ENCODE measurements around the gene SIGLEC9.
"Not testable (repeated sequence)": the region's sequence is repeated elsewhere in the genome, so short reads cannot be mapped to it uniquely, and the experiment has no call there.

SIGLEC9 gene

GRCh38 chr19:51141181-51141580 lies 16.5 kb downstream of the SIGLEC9 start:
- Histone ChIP-seq H3K14ac (ENCODE audit: low read length) (no peak overlapping the region), H3K4me3 (ENCODE audit: low read depth, low read length) (no peak overlapping the region), H3K27me3 (ENCODE audit: insufficient read depth, low read length) (no peaks in the 10 kb centered on the region), H3K36me3 (ENCODE audit: control insufficient read depth in 1 of 2, insufficient read depth in 2 of 2, low read length in 2 of 2) (no peaks in the 10 kb centered on the region), H3K18ac (ENCODE audit: low read length) (no peak overlapping the region), H3K79me1 (ENCODE audit: low read length) (no peaks in the 10 kb centered on the region), H2BK5ac (ENCODE audit: low read depth, low read length, poor library complexity) (no peak overlapping the region), H2AFZ (ENCODE audit: insufficient read depth, low read length, poor library complexity) (no peak overlapping the region), H3K23ac (ENCODE audit: low read length) (no peak overlapping the region), H2BK120ac (ENCODE audit: insufficient read depth, low read length, poor library complexity) (no peak overlapping the region), H4K8ac (ENCODE audit: low read depth, low read length) (no peak overlapping the region), H2BK12ac (ENCODE audit: low read length) (no peak overlapping the region), H4K12ac (ENCODE audit: low read depth, low read length) (no peak overlapping the region), H3K4ac (ENCODE audit: low read depth, low read length) (no peak overlapping the region), H4K91ac (ENCODE audit: low read depth, low read length) (no peak overlapping the region), H3K79me2 (ENCODE audit: control insufficient read depth, insufficient read depth, low read length, poor library complexity) (no peaks in the 10 kb centered on the region), H3K9me3 (ENCODE audit: insufficient read depth, low read depth, low read length) (peaks cover 4% of the 10 kb centered on the region), H2AK5ac (ENCODE audit: low read length) (no peak overlapping the region), H3K4me1 (ENCODE audit: control insufficient read depth in 1 of 2, insufficient read depth in 2 of 2, low read length in 2 of 2) (peaks cover 0 to 2% of the 10 kb centered on the region in 2 experiments), H3K4me2 (ENCODE audit: low read length) (no peak overlapping the region), H3K27ac (ENCODE audit: low read depth, low read length) (no peak overlapping the region), H3K9ac (ENCODE audit: low read length) (no peak overlapping the region)
- no CpG with 5 or more reads among the region's 6 CpGs for WGBS (ENCODE audit: extremely low coverage, insufficient coverage, insufficient read length)
- DNase-seq = no peak

DNA sequence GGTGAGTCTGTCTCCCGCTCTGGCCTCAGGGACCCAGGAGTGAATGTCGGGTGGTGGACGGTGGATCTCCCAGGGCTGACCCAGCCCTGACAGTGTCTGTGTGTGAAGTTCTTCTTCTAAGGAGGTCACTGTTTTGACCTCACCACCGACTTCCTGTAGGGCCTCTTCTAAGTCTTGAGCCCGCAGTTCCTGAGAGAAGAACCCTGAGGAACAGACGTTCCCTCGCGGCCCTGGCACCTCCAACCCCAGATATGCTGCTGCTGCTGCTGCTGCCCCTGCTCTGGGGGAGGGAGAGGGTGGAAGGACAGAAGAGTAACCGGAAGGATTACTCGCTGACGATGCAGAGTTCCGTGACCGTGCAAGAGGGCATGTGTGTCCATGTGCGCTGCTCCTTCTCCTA lies 17.4 kb downstream of the SIGLEC9 start, which contains the start of gene SIGLEC7:
TSS of gene SIGLEC7 (plus strand) at position 183 of the 400 bp plus-strand sequence. CDS start at position 252, 69 bp downstream.
- Histone ChIP-seq H3K27me3 (ENCODE audit: insufficient read depth, low read length) (no peaks in the 10 kb centered on the region), H4K12ac (ENCODE audit: low read depth, low read length) (no peak within 1 kb of the TSS), H3K18ac (ENCODE audit: low read length) (no peak within 1 kb of the TSS), H3K79me2 (ENCODE audit: control insufficient read depth, insufficient read depth, low read length, poor library complexity) (no peaks in the 10 kb centered on the region), H3K79me1 (ENCODE audit: low read length) (no peaks in the 10 kb centered on the region), H4K8ac (ENCODE audit: low read depth, low read length) (no peak within 1 kb of the TSS), H2BK5ac (ENCODE audit: low read depth, low read length, poor library complexity) (no peak within 1 kb of the TSS), H4K91ac (ENCODE audit: low read depth, low read length) (no peak within 1 kb of the TSS), H2AFZ (ENCODE audit: insufficient read depth, low read length, poor library complexity) (no peak within 1 kb of the TSS), H3K9ac (ENCODE audit: low read length) (no peak within 1 kb of the TSS), H3K4me3 (ENCODE audit: low read depth, low read length) (no peak within 1 kb of the TSS), H3K36me3 (ENCODE audit: control insufficient read depth in 1 of 2, insufficient read depth in 2 of 2, low read length in 2 of 2) (no peaks in the 10 kb centered on the region), H3K14ac (ENCODE audit: low read length) (no peak within 1 kb of the TSS), H2BK12ac (ENCODE audit: low read length) (no peak within 1 kb of the TSS), H2AK5ac (ENCODE audit: low read length) (no peak within 1 kb of the TSS), H2BK120ac (ENCODE audit: insufficient read depth, low read length, poor library complexity) (no peak within 1 kb of the TSS), H3K27ac (ENCODE audit: low read depth, low read length) (no peak within 1 kb of the TSS), H3K4ac (ENCODE audit: low read depth, low read length) (no peak within 1 kb of the TSS), H3K4me2 (ENCODE audit: low read length) (no peak within 1 kb of the TSS), H3K9me3 (ENCODE audit: insufficient read depth, low read depth, low read length) (peaks cover 4% of the 10 kb centered on the region), H3K4me1 (ENCODE audit: control insufficient read depth in 1 of 2, insufficient read depth in 2 of 2, low read length in 2 of 2) (peaks cover 0 to 2% of the 10 kb centered on the region in 2 experiments), H3K23ac (ENCODE audit: low read length) (no peak within 1 kb of the TSS)
- DNase-seq = no peak
- no CpG with 5 or more reads among the region's 14 CpGs for whole genome bisulfite sequencing (ENCODE audit: extremely low coverage, insufficient coverage, insufficient read length)

DNA sequence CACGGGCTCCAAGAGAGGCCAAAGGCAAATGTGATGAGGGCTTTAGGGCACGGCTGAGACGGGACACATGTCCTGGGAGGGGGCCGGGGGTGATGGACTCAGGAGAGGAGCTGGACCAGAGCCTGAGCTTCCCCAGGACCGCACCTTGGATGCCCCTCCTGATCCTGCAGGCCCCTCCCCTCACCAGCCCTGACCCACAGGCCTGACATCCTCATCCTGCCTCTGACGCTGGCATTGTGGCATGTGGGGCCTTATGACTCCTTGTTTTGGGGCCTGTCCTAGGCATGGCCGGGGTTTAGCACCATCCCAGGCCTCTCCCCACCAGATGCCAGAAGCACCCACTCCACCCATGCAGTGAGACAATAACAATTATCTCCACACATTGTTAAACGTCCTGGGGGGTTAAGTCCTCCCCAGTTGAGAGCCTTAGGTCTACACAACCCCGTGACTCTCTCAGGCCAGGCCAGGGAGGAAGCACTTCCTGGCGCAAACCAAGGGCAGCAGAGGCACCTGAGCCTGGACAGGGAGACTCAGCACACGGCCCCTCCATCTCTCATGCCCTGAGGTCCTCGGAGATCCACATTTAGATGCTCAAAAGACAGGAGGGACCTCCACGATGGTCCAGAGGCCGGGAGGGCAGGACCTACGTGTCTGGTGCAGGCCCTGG lies 18.2 kb downstream of the SIGLEC9 start:
- no CpG with 5 or more reads among the region's 15 CpGs for WGBS (ENCODE audit: extremely low coverage, insufficient coverage, insufficient read length)
- H3K4ac ChIP-seq (ENCODE audit: low read depth, low read length); H3K14ac ChIP-seq (ENCODE audit: low read length); H3K27me3 ChIP-seq (ENCODE audit: insufficient read depth, low read length); H3K9ac ChIP-seq (ENCODE audit: low read length); H3K18ac ChIP-seq (ENCODE audit: low read length); H2AFZ ChIP-seq (ENCODE audit: insufficient read depth, low read length, poor library complexity); H2BK120ac ChIP-seq (ENCODE audit: insufficient read depth, low read length, poor library complexity); H3K4me3 ChIP-seq (ENCODE audit: low read depth, low read length); H3K36me3 ChIP-seq (ENCODE audit: control insufficient read depth in 1 of 2, insufficient read depth in 2 of 2, low read length in 2 of 2); H4K8ac ChIP-seq (ENCODE audit: low read depth, low read length); H3K4me2 ChIP-seq (ENCODE audit: low read length); H3K79me1 ChIP-seq (ENCODE audit: low read length); H3K79me2 ChIP-seq (ENCODE audit: control insufficient read depth, insufficient read depth, low read length, poor library complexity); H2BK5ac ChIP-seq (ENCODE audit: low read depth, low read length, poor library complexity); H3K4me1 ChIP-seq (ENCODE audit: control insufficient read depth in 1 of 2, insufficient read depth in 2 of 2, low read length in 2 of 2); DNase-seq; H3K23ac ChIP-seq (ENCODE audit: low read length); H4K12ac ChIP-seq (ENCODE audit: low read depth, low read length); H2AK5ac ChIP-seq (ENCODE audit: low read length); H3K27ac ChIP-seq (ENCODE audit: low read depth, low read length); H4K91ac ChIP-seq (ENCODE audit: low read depth, low read length); H2BK12ac ChIP-seq (ENCODE audit: low read length); H3K9me3 ChIP-seq (ENCODE audit: insufficient read depth, low read depth, low read length): not testable (repeated sequence)

- H3K4ac ChIP-seq (ENCODE audit: low read depth, low read length) = no peak overlapping the region
- H3K14ac ChIP-seq (ENCODE audit: low read length) = no peak overlapping the region
- no peaks in the 10 kb centered on the region for H3K9me3 ChIP-seq (ENCODE audit: insufficient read depth, low read depth, low read length)
- no peak overlapping the region for H2BK12ac ChIP-seq (ENCODE audit: low read length)
- DNase-seq = no peak
- no peaks in the 10 kb centered on the region for H3K79me1 ChIP-seq (ENCODE audit: low read length)
- no peak overlapping the region for H3K27ac ChIP-seq (ENCODE audit: low read depth, low read length)
- WGBS (ENCODE audit: extremely low coverage, insufficient coverage, insufficient read length) = no CpG with 5 or more reads among the region's 5 CpGs
- H3K4me1 ChIP-seq (ENCODE audit: control insufficient read depth in 1 of 2, insufficient read depth in 2 of 2, low read length in 2 of 2) = peaks cover 0 to 2% of the 10 kb centered on the region in 2 experiments
- H3K4me2 ChIP-seq (ENCODE audit: low read length) = no peak overlapping the region
- H2BK5ac ChIP-seq (ENCODE audit: low read depth, low read length, poor library complexity) = no peak overlapping the region
- H2BK120ac ChIP-seq (ENCODE audit: insufficient read depth, low read length, poor library complexity) = no peak overlapping the region
- H3K23ac ChIP-seq (ENCODE audit: low read length) = no peak overlapping the region
- no peak overlapping the region for H4K12ac ChIP-seq (ENCODE audit: low read depth, low read length)
- no peak overlapping the region for H3K18ac ChIP-seq (ENCODE audit: low read length)
- no peak overlapping the region for H4K91ac ChIP-seq (ENCODE audit: low read depth, low read length)
- H2AFZ ChIP-seq (ENCODE audit: insufficient read depth, low read length, poor library complexity) = no peak overlapping the region
- no peak overlapping the region for H2AK5ac ChIP-seq (ENCODE audit: low read length)
- no peak overlapping the region for H3K9ac ChIP-seq (ENCODE audit: low read length)
- no peaks in the 10 kb centered on the region for H3K27me3 ChIP-seq (ENCODE audit: insufficient read depth, low read length)
- no peak overlapping the region for H4K8ac ChIP-seq (ENCODE audit: low read depth, low read length)
- no peak overlapping the region for H3K4me3 ChIP-seq (ENCODE audit: low read depth, low read length)
- H3K79me2 ChIP-seq (ENCODE audit: control insufficient read depth, insufficient read depth, low read length, poor library complexity) = no peaks in the 10 kb centered on the region
- no peaks in the 10 kb centered on the region for H3K36me3 ChIP-seq (ENCODE audit: control insufficient read depth in 1 of 2, insufficient read depth in 2 of 2, low read length in 2 of 2)
Measured at GRCh38 chr19:51143486-51143885, 18.8 kb downstream of the SIGLEC9 start.

Measured in trophoblast cell (in vitro differentiated cells and primary cell).